Jurkat, Clone E6-1 (cell line): ENCODE measurements around the gene ZNF189.

Experiments used
- DNase-seq: peaks from one replicate; pipeline ENCODE4 v3.0.0-alpha.2; 2011; ENCODE audit warnings: low read depth, low spot score
- H3K4me3 ChIP-seq: 2 replicates; pipeline ENCODE4 v1.5.1; 2011; ENCODE audit warnings: mild to moderate bottlenecking, low read length, control low read depth, moderate library complexity

Gene ZNF189

GRCh38 chr9:101414839-101415238 is 16.2 kb downstream of the ZNF189 start:
- DNase-seq: no peak
- no peak overlapping the region for H3K4me3 ChIP-seq

GRCh38 chr9:101415578-101415977 is 16.9 kb downstream of the ZNF189 start:
- no peak overlapping the region for H3K4me3 ChIP-seq
- DNase-seq: no peak

GRCh38 chr9:101417389-101417788 is 18.7 kb downstream of the ZNF189 start:
- no peak for DNase-seq
- no peak overlapping the region for H3K4me3 ChIP-seq

- H3K4me3 ChIP-seq: no peak overlapping the region
- no peak for DNase-seq
These were observed 19.3 kb downstream of the ZNF189 start for GRCh38 chr9:101417977-101418376.

- no peak for DNase-seq
These were observed 20.1 kb downstream of the ZNF189 start for GRCh38 chr9:101418518-101419430.

GRCh38 chr9:101419863-101420262 is 21.2 kb downstream of the ZNF189 start:
- DNase-seq: no peak
- no peak overlapping the region for H3K4me3 ChIP-seq

More at GRCh38 chr9:101418518-101419430, 20.1 kb downstream of the ZNF189 start:
- H3K4me3 ChIP-seq: no peak overlapping the region

- no peak overlapping the region for H3K4me3 ChIP-seq
- no peak for DNase-seq
These were observed 23.0 kb downstream of the ZNF189 start for GRCh38 chr9:101421653-101422065.

- no peak for DNase-seq
- no peak overlapping the region for H3K4me3 ChIP-seq
These were observed 28.7 kb downstream of the ZNF189 start for GRCh38 chr9:101427358-101427757.

GRCh38 chr9:101427957-101428655 is 29.5 kb downstream of the ZNF189 start:
- H3K4me3 ChIP-seq: no peak overlapping the region
- no peak for DNase-seq

GRCh38 chr9:101428909-101429308 is 30.3 kb downstream of the ZNF189 start:
- no peak overlapping the region for H3K4me3 ChIP-seq
- no peak for DNase-seq

- no peak for DNase-seq
These were observed 31.1 kb downstream of the ZNF189 start for GRCh38 chr9:101429736-101430135.

GRCh38 chr9:101432171-101432570 is 33.5 kb downstream of the ZNF189 start:
- H3K4me3 ChIP-seq: no peak overlapping the region
- DNase-seq: no peak

More at GRCh38 chr9:101429736-101430135, 31.1 kb downstream of the ZNF189 start:
- H3K4me3 ChIP-seq: no peak overlapping the region

- DNase-seq: no peak
- no peak overlapping the region for H3K4me3 ChIP-seq
These were observed 34.1 kb downstream of the ZNF189 start for GRCh38 chr9:101432740-101433139.

- no peak for DNase-seq
- H3K4me3 ChIP-seq: no peak overlapping the region
These were observed 34.6 kb downstream of the ZNF189 start for GRCh38 chr9:101433229-101433628.

- no peak for DNase-seq
- H3K4me3 ChIP-seq: no peak overlapping the region
These were observed 36.3 kb downstream of the ZNF189 start for GRCh38 chr9:101434998-101435397.

GRCh38 chr9:101435601-101436079 is 37.0 kb downstream of the ZNF189 start, which contains the start of gene ALDOB:
TSS of gene ALDOB (minus strand) at chr9:101435774. CDS start at chr9:101430887, 4,887 bp downstream.
- no peak for DNase-seq
- no peak within 1 kb of the TSS for H3K4me3 ChIP-seq

GRCh38 chr9:101437806-101438232 is 39.2 kb downstream of the ZNF189 start:
- H3K4me3 ChIP-seq: no peak overlapping the region
- DNase-seq: no peak

GRCh38 chr9:101438523-101438922 is 39.9 kb downstream of the ZNF189 start:
- no peak for DNase-seq
- H3K4me3 ChIP-seq: no peak overlapping the region

- no peak for DNase-seq
- H3K4me3 ChIP-seq: no peak overlapping the region
These were observed 42.1 kb downstream of the ZNF189 start for GRCh38 chr9:101440714-101441230.

GRCh38 chr9:101442318-101442717 is 43.7 kb downstream of the ZNF189 start:
- DNase-seq: no peak
- no peak overlapping the region for H3K4me3 ChIP-seq
